B cell (primary cell): ENCODE measurements around the gene MYL11. TPM values are rescaled to one million over a fixed set of nuclear protein-coding genes. Genes with fewer than 3 reads are reported as not detected.

Source experiments
- ATAC-seq: fragments of 200-7000 bp; cut with Tn5 transposase; one replicate; pipeline ENCODE4 v1.10.0; 2021; ENCODE audit warnings: low read depth, mild to moderate bottlenecking, moderate number of reproducible peaks, moderate library complexity
- CTCF ChIA-PET: fragments of 350-600 bp; sonication (Branson Sonifier 250); formaldehyde crosslinking; loops from one replicate; lab custom pipeline; 2021; ENCODE audit warnings: antibody characterized with exemption, inconsistent platforms; lab: Charles Lee
- POLR2A ChIA-PET: fragments of 350-600 bp; sonication (Branson Sonifier 250); formaldehyde crosslinking; loops from one replicate; lab custom pipeline; 2021; ENCODE audit warnings: antibody characterized with exemption; lab: Charles Lee
- DNase-seq: peaks from one replicate; pipeline ENCODE4 v3.0.0; 2013
- H2AFZ ChIP-seq: 2 replicates; pipeline ENCODE4 v1.6.1; 2012; ENCODE audit warnings: mild to moderate bottlenecking, low read depth, low read length; ENCODE audit not compliant: insufficient read depth, poor library complexity, severe bottlenecking
- H3K27ac ChIP-seq, 2 donors: 1 replicate in 1 of 2; 2 replicates in 1 of 2; pipeline ENCODE4 v1.5.1; 2012 to 2013; ENCODE audit warnings: low read length in 2 of 2, mild to moderate bottlenecking in 2 of 2, moderate library complexity in 1 of 2
- H3K27me3 ChIP-seq, 4 experiments: fragments of 200-600 bp in 1 of 4; sonication (generic) in 1 of 4; replicated peaks in 1 of 4; 1 replicate in 2 of 4; 2 replicates in 2 of 4; pipeline versions ENCODE4 v1.6.1 to v1.7.0; 2013 to 2016; ENCODE audit warnings: low read length in 3 of 4, mild to moderate bottlenecking in 2 of 4, mixed read lengths in 1 of 4, moderate library complexity in 1 of 4; ENCODE audit not compliant: insufficient read depth in 4 of 4, control insufficient read depth in 3 of 4; ENCODE audit errors: control extremely low read depth in 1 of 4
- H3K36me3 ChIP-seq, 2 experiments: replicated peaks in 1 of 2; 1 replicate in 1 of 2; 2 replicates in 1 of 2; pipeline versions ENCODE4 v1.6.1 to v1.7.1; 2013; ENCODE audit warnings: low read length in 1 of 2; ENCODE audit not compliant: insufficient read depth in 2 of 2, control insufficient read depth in 1 of 2; ENCODE audit errors: control extremely low read depth in 1 of 2, extremely low read depth in 1 of 2
- H3K4me1 ChIP-seq, 2 donors: fragments of 200-600 bp in 1 of 2; sonication (generic) in 1 of 2; 1 replicate in 1 of 2; 2 replicates in 1 of 2; pipeline versions ENCODE4 v1.5.1 to v1.6.1; 2013 to 2017; ENCODE audit warnings: low read length in 2 of 2; ENCODE audit not compliant: control insufficient read depth in 2 of 2, insufficient read depth in 2 of 2
- H3K4me2 ChIP-seq: replicated peaks from 2 replicates; pipeline ENCODE3; 2012; ENCODE audit warnings: mild to moderate bottlenecking, low read depth, low read length; ENCODE audit not compliant: poor library complexity, severe bottlenecking
- H3K4me3 ChIP-seq, 5 experiments: fragments of 200-600 bp in 1 of 5; sonication (generic) in 1 of 5; 1 replicate in 3 of 5; 2 replicates in 2 of 5; pipeline versions ENCODE4 v1.5.1 to v1.7.0; 2011 to 2016; ENCODE audit warnings: low read length in 4 of 5, mild to moderate bottlenecking in 4 of 5, low read depth in 2 of 5, control low read depth in 1 of 5, moderate library complexity in 1 of 5; ENCODE audit not compliant: insufficient read depth in 1 of 5; ENCODE audit errors: control extremely low read depth in 1 of 5, extremely low read depth in 1 of 5
- H3K79me2 ChIP-seq: fragments of 200-600 bp; sonication (generic); one replicate; pipeline ENCODE4 v1.6.0; 2016; ENCODE audit warnings: low read length; ENCODE audit not compliant: control insufficient read depth, insufficient read depth
- H3K9ac ChIP-seq: fragments of 200-600 bp; sonication (generic); 2 replicates; pipeline ENCODE4 v1.6.1; 2017; ENCODE audit warnings: mild to moderate bottlenecking, low read length, moderate library complexity
- H3K9me3 ChIP-seq, 3 donors: one replicate each; pipeline versions ENCODE4 v1.6.1 to v1.7.1; 2013; ENCODE audit warnings: low read length in 2 of 3; ENCODE audit not compliant: control insufficient read depth in 2 of 3, insufficient read depth in 1 of 3; ENCODE audit errors: control extremely low read depth in 1 of 3
- H4K20me1 ChIP-seq: 2 replicates; pipeline ENCODE4 v1.6.0; 2012; ENCODE audit warnings: mild to moderate bottlenecking, low read length; ENCODE audit not compliant: insufficient read depth, control insufficient read depth, poor library complexity, severe bottlenecking
- H3K27ac Mint-ChIP-seq: one replicate; pipeline ENCODE4 v1.8.0; 2021; ENCODE audit warnings: mixed read lengths
- H3K27me3 Mint-ChIP-seq: one replicate; pipeline ENCODE4 v1.8.0; 2021; ENCODE audit warnings: mixed read lengths
- H3K4me1 Mint-ChIP-seq: one replicate; pipeline ENCODE4 v1.8.0; 2021; ENCODE audit warnings: mixed read lengths
- H3K4me3 Mint-ChIP-seq: one replicate; pipeline ENCODE4 v1.8.0; 2021; ENCODE audit warnings: mixed read lengths
- H3K9me3 Mint-ChIP-seq: one replicate; pipeline ENCODE4 v1.8.0; 2022; ENCODE audit warnings: mixed read lengths; ENCODE audit not compliant: insufficient read depth
- EZH2 ChIP-seq: IDR thresholded peaks from 2 replicates; pipeline ENCODE4 v1.6.1; 2012; ENCODE audit warnings: borderline replicate concordance, low read depth, mild to moderate bottlenecking, moderate library complexity, low read length; ENCODE audit not compliant: insufficient read depth, poor library complexity, severe bottlenecking
- WGBS: methylation state at CpG from one replicate; pipeline ENCODE4 v1.1.5; 2013; ENCODE audit warnings: missing lambda C conversion rate; ENCODE audit not compliant: insufficient coverage; 5-methylcytosine and 5-hydroxymethylcytosine counted together
- intact Hi-C: fragments of 100-400 bp; cut with micrococcal nuclease; formaldehyde crosslinking; loops from one replicate; pipeline ENCODE4 v1.10.0; 2022
- polyA plus RNA-seq: library from polyadenylated mRNA; depleted of rRNA; stranded (reverse); fragments of >200 nt; gene quantifications from 2 replicates; pipeline ENCODE4 v1.2.3, GENCODE V29; 2012
- total RNA-seq, 2 donors: library from RNA; stranded (reverse); fragments of 120-200 nt in 1 of 2; gene quantifications; 1 replicate in 1 of 2; 2 replicates in 1 of 2; pipeline versions ENCODE4 v1.2.3 to v1.2.4, GENCODE V29; 2013 to 2022
- TF ChIP-seq, protein P1 (sequence below): fragments of 200-600 bp; IDR thresholded peaks from one replicate; pipeline ENCODE4 v1.8.0; 2022; ENCODE audit warnings: antibody characterized with exemption, mild to moderate bottlenecking

The MYL11 gene
- total and polyA plus RNA-seq, 2 donors (not counting 1 experiment from before 2014, with no cell fraction given), result 3.6 TPM; not detected in 1

DNA sequence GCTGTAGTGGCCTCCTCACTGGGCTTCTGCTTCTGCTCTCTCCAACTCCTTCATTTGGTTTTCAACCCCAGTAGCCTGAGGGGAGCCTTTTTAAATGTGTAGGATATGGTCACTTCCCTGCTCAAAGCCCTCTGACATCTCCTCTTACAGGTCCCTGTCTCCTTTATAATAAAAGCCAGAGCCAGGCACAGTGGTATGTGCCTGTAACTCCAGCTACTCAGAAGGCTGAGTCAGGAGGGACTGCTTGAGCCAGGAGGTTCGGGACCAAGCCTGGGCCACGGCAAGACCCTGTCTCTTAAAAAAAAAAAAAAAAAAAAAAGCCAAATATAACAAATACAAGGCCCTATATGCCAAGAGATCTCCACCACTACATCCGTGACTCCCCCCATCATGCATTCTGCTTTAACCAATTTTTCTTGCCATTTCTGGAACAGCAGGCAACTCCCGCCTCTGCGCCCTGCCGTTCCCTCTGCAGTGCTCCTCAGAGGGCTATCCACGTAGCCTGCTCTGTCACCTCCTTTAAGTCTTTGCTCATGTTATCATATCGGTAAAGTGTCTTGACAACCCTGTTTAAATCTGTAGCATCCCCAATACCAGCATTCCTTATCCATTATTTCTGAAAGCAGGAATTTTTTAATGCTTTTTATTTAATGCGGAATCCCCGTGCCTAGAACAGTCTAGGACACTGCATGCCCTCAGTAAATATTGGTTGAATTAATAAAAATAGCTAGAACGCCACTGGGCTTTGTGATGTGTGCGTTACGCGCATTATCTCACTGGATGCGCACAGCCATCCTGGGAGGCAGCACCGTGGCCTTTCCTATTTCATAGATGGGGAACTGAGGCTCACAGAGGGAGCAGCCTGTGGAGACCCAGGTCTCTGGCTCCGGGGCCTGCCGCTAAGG is 42.3 kb downstream of the MYL11 start:
- H3K4me1 ChIP-seq, result peaks cover 5 to 12% of the 10 kb centered on the region in 2 donors
- H3K27ac Mint-ChIP-seq, result peak overlapping the region; percentile 12
- peaks cover under 1 to 10% of the 10 kb centered on the region in 2 experiments for H3K36me3 ChIP-seq
- peaks cover 7% of the 10 kb centered on the region for H3K4me1 Mint-ChIP-seq
- CTCF ChIA-PET, result interaction anchor here (0.9 to 5.3 kb wide), 13 partner anchors 8 to 325 kb away, joined by 3 to 43 read pairs (median 4); partner anchors contain the start of genes DCTPP1, TBX6, ZNF48 and ZNF747
- H3K4me3 ChIP-seq, result peak overlapping the region; percentile 33 to 75 (median 66)
- peak overlapping the region; percentile 29 to 73 for H3K27ac ChIP-seq
- WGBS, result 68% methylated on average over 15 of the region's 18 CpGs
- no peaks in the 10 kb centered on the region for H3K27me3 Mint-ChIP-seq
- TF ChIP-seq, protein P1, sequence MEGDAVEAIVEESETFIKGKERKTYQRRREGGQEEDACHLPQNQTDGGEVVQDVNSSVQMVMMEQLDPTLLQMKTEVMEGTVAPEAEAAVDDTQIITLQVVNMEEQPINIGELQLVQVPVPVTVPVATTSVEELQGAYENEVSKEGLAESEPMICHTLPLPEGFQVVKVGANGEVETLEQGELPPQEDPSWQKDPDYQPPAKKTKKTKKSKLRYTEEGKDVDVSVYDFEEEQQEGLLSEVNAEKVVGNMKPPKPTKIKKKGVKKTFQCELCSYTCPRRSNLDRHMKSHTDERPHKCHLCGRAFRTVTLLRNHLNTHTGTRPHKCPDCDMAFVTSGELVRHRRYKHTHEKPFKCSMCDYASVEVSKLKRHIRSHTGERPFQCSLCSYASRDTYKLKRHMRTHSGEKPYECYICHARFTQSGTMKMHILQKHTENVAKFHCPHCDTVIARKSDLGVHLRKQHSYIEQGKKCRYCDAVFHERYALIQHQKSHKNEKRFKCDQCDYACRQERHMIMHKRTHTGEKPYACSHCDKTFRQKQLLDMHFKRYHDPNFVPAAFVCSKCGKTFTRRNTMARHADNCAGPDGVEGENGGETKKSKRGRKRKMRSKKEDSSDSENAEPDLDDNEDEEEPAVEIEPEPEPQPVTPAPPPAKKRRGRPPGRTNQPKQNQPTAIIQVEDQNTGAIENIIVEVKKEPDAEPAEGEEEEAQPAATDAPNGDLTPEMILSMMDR, result no peak
- TF ChIP-seq EZH2, result no peak
- H3K4me3 Mint-ChIP-seq, result peak overlapping the region; percentile 52
- H3K9me3 Mint-ChIP-seq, result no peaks in the 10 kb centered on the region
- peaks cover 13% of the 10 kb centered on the region for H3K79me2 ChIP-seq
- H3K9me3 ChIP-seq, result no peaks in the 10 kb centered on the region
- H3K27me3 ChIP-seq, result no peaks in the 10 kb centered on the region
- peak overlapping the region; percentile 82 for H3K4me2 ChIP-seq
- POLR2A ChIA-PET, result interaction anchor here (0.6 to 1.9 kb wide), 22 partner anchors 10 to 481 kb away, joined by 3 to 18 read pairs (median 4); partner anchors contain the start of genes CD2BP2, CORO1A, DCTPP1 and PRR14
- DNase-seq (no peak), ATAC-seq (no peak)
- peak overlapping the region; percentile 70 for H3K9ac ChIP-seq
- intact Hi-C loops, result loop anchor here (1.0 to 5.0 kb wide), 4 partner anchors 22 to 280 kb away; partner anchors contain the start of genes SRCAP, TBC1D10B, ZNF48 and ZNF768
- H4K20me1 ChIP-seq, result no peaks in the 10 kb centered on the region
- H2AFZ ChIP-seq, result peak overlapping the region; percentile 84
